WERI-Rb-1 (cell line): Measurements from ENCODE around the gene INPPL1.

ENCODE experiments used
- DNase-seq: peaks from one replicate; pipeline ENCODE4 v3.0.0-alpha.2; 2020
- H3K27ac ChIP-seq: fragments of 250-450 bp; sonication (Bioruptor Pico); 2 replicates; pipeline ENCODE4 v1.5.1; 2020; ENCODE audit warnings: mild to moderate bottlenecking, moderate library complexity
- H3K27me3 ChIP-seq: fragments of 250-450 bp; sonication (Bioruptor Pico); 2 replicates; pipeline ENCODE4 v1.5.1; 2021; ENCODE audit warnings: mild to moderate bottlenecking, low read depth, moderate library complexity; ENCODE audit not compliant: insufficient read depth, severe bottlenecking
- H3K36me3 ChIP-seq: fragments of 250-450 bp; sonication (Bioruptor Pico); 2 replicates; pipeline ENCODE4 v1.5.1; 2020; ENCODE audit warnings: mild to moderate bottlenecking, moderate library complexity
- H3K4me3 ChIP-seq: 2 replicates; pipeline ENCODE4 v1.5.1; 2011; ENCODE audit warnings: low read depth, mild to moderate bottlenecking, control low read depth, low read length
- H3K9me3 ChIP-seq: fragments of 250-450 bp; sonication (Bioruptor Pico); 2 replicates; pipeline ENCODE4 v1.5.1; 2021; ENCODE audit warnings: mild to moderate bottlenecking, moderate library complexity; ENCODE audit not compliant: severe bottlenecking
- CTCF ChIP-seq: IDR thresholded peaks from 2 replicates; pipeline ENCODE4 v1.5.1; 2011; ENCODE audit warnings: low read depth, mild to moderate bottlenecking, control low read depth, inconsistent platforms, low read length

Gene INPPL1

GRCh38 chr11:72287293-72287692 is 62.7 kb downstream of the INPPL1 start:
- DNase-seq: no peak
- Histone ChIP-seq H3K36me3 (peaks cover 2% of the 10 kb centered on the region; the same call in 1 of the 2 replicates), H3K27ac (no peak overlapping the region), H3K4me3 (no peak overlapping the region), H3K27me3 (no peaks in the 10 kb centered on the region), H3K9me3 (no peaks in the 10 kb centered on the region)
- TF ChIP-seq CTCF: no peak
